Measurements from ENCODE around the gene DYNC1LI1.

The DYNC1LI1 gene

DNA sequence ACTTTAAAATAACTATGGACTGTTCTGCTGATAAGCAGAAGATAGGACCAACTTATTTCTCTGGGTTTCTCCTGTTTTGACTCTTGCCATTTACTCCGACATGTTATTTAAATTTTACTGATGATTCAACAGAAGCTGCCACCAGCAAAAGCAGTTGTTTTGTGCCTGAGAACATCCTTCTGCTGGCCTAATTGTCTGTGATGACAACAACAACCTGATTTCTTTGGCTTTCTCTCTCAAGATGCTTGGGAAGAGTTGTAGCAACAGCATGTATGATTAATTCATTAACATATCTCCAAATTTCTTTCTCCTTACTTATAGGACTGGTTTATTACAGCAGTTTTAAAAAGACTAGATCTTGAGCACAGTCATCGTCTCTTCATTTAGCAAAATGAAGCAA lies 36.9 kb upstream of the DYNC1LI1 start:
- TF ChIP-seq, protein P1, sequence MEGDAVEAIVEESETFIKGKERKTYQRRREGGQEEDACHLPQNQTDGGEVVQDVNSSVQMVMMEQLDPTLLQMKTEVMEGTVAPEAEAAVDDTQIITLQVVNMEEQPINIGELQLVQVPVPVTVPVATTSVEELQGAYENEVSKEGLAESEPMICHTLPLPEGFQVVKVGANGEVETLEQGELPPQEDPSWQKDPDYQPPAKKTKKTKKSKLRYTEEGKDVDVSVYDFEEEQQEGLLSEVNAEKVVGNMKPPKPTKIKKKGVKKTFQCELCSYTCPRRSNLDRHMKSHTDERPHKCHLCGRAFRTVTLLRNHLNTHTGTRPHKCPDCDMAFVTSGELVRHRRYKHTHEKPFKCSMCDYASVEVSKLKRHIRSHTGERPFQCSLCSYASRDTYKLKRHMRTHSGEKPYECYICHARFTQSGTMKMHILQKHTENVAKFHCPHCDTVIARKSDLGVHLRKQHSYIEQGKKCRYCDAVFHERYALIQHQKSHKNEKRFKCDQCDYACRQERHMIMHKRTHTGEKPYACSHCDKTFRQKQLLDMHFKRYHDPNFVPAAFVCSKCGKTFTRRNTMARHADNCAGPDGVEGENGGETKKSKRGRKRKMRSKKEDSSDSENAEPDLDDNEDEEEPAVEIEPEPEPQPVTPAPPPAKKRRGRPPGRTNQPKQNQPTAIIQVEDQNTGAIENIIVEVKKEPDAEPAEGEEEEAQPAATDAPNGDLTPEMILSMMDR (IDR thresholded peaks at IDR 0.05; ENCODE audit: low read length, missing control alignments), result no peak
- no peak for DNase-seq (ENCODE audit: low read depth)
- no peak overlapping the region for H3K4me3 ChIP-seq (replicated peaks; ENCODE audit: low read depth, low read length)

- TF ChIP-seq, protein P1 (IDR thresholded peaks at IDR 0.05; ENCODE audit: low read length, missing control alignments), result no peak
- DNase-seq (ENCODE audit: low read depth), result no peak
- no peak overlapping the region for H3K4me3 ChIP-seq (replicated peaks; ENCODE audit: low read depth, low read length)
These were observed 36.3 kb upstream of the DYNC1LI1 start for GRCh38 chr3:32606960-32607359.

GRCh38 chr3:32606277-32606676 lies 35.6 kb upstream of the DYNC1LI1 start:
- H3K4me3 ChIP-seq (replicated peaks; ENCODE audit: low read depth, low read length), result no peak overlapping the region
- no peak for DNase-seq (ENCODE audit: low read depth)
- TF ChIP-seq, protein P1 (IDR thresholded peaks at IDR 0.05; ENCODE audit: low read length, missing control alignments), result no peak

DNA sequence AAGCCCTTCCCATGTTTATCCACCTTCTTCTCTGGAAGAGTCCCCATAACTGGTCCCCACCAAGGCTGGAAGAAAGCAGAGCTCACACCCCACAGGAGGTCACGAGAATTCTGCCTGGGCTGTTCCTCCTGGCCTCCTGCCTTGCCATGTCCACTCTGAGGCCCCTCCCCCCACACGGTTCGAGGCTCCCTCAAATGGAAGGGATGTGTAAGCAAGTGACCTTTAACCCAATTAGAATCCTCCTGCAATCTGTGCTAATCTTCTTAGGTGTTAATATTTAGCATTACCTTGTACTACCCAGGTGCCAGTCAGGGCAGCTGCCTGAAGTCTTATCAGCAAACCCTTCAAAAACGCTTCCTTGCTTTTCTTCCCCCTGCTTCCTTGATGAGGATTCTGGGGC lies 32.4 kb upstream of the DYNC1LI1 start:
- TF ChIP-seq, protein P1 (IDR thresholded peaks at IDR 0.05; ENCODE audit: low read length, missing control alignments), result no peak
- DNase-seq (ENCODE audit: low read depth), result no peak

DNA sequence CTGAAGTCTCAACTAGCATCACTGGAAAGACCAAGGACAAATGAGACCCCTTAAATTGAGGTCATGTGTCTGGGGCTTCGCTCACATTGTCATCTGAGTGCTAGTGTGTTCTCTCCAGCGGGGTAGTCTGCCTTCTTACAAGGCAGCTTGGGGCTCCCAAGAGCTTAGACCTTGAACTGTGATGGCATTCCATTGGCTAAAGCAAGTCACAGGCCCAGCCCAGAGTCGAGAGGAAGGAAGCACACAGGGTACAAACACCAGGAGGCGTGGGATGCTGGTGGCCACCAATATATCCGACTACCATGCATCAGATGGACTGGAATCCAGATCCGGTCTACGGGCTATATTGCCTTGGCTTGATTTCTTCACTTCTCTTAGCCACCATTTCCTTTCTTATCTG lies 31.5 kb upstream of the DYNC1LI1 start:
- TF ChIP-seq, protein P1 (IDR thresholded peaks at IDR 0.05; ENCODE audit: low read length, missing control alignments), result no peak
- H3K4me3 ChIP-seq (replicated peaks; ENCODE audit: low read depth, low read length), result no peak overlapping the region
- no peak for DNase-seq (ENCODE audit: low read depth)

More for the DNA sequence above, 32.4 kb upstream of the DYNC1LI1 start:
- no peak overlapping the region for H3K4me3 ChIP-seq (replicated peaks; ENCODE audit: low read depth, low read length)

- TF ChIP-seq, protein P1 (IDR thresholded peaks at IDR 0.05; ENCODE audit: low read length, missing control alignments), result no peak
- no peak overlapping the region for H3K4me3 ChIP-seq (replicated peaks; ENCODE audit: low read depth, low read length)
- DNase-seq (ENCODE audit: low read depth), result no peak
These were observed 31.1 kb upstream of the DYNC1LI1 start for GRCh38 chr3:32601722-32602121.

DNA sequence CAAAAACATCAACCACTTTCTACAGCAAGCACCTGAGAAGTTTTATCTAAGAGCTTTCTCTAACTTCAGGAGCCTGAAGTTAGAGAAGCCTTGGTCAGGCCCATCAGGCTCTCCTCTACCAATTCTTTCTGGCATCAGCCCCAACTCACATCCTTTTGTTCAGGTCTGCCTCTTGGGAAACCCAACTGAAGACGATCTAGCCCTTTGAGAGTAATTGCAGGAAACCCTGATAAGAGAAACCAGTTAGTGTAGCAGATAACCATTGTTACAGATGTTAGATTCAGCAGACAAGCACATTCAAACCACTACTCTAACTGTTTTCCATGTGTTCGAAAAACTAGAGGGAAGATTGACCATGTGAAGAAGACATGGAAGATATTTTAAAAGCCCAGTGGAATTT lies 27.0 kb upstream of the DYNC1LI1 start:
- TF ChIP-seq, protein P1 (IDR thresholded peaks at IDR 0.05; ENCODE audit: low read length, missing control alignments), result no peak
- DNase-seq (ENCODE audit: low read depth), result no peak
- H3K4me3 ChIP-seq (replicated peaks; ENCODE audit: low read depth, low read length), result no peak overlapping the region

Data from fibroblast of pulmonary artery (primary cell).